A549 (cell line): ENCODE results near the gene NGEF. TPM values are rescaled to one million over a fixed set of nuclear protein-coding genes. Genes with fewer than 3 reads are reported as not detected.

Source experiments
- ATAC-seq, 2 experiments: fragments of 200-7000 bp in 1 of 2; fragments of >200 bp in 1 of 2; cut with Nextera tagmentation in 1 of 2; cut with Tn5 transposase in 1 of 2; 3 replicates each; pipeline versions ENCODE4 v1.8.0 to v1.9.1; 2018 to 2020; ENCODE audit warnings: mild to moderate bottlenecking in 1 of 2, moderate library complexity in 1 of 2
- CTCF ChIA-PET: fragments of 300-600 bp; sonication (Branson Sonifier 250); formaldehyde crosslinking; extraction: SDS; loops from one replicate; lab custom pipeline; 2021; ENCODE audit warnings: antibody characterized with exemption, inconsistent platforms; lab: Yijun Ruan, JAX
- POLR2A ChIA-PET: fragments of 350-600 bp; formaldehyde crosslinking; extraction: SDS; loops from one replicate; lab custom pipeline; 2021; ENCODE audit warnings: antibody characterized with exemption, inconsistent platforms; lab: Yijun Ruan, JAX
- DNase-seq, 2 experiments: peaks; one replicate each; pipeline versions ENCODE4 v3.0.0 to v3.0.0-alpha.2; 2011 to 2016; ENCODE audit warnings: low read depth in 1 of 2, low spot score in 1 of 2
- FAIRE-seq: peaks from 2 replicates; lab custom pipeline; 2011; peaks lifted over from hg19 to GRCh38; lab: Jason Lieb, UNC
- H3K27ac ChIP-seq, 2 experiments: fragments of >200 bp; sonication (Bioruptor Twin); formaldehyde crosslinking; 3 replicates each; pipeline ENCODE4 v1.5.1; 2016 to 2017
- H3K4me1 ChIP-seq: fragments of >200 bp; sonication (Bioruptor Twin); formaldehyde crosslinking; 3 replicates; pipeline ENCODE4 v1.6.1; 2016
- H3K4me2 ChIP-seq: fragments of >200 bp; sonication (Bioruptor Twin); formaldehyde crosslinking; 3 replicates; pipeline ENCODE4 v1.6.1; 2016
- H3K4me3 ChIP-seq: fragments of >200 bp; sonication (Bioruptor Twin); formaldehyde crosslinking; 3 replicates; pipeline ENCODE4 v1.5.1; 2016
- H3K9me3 ChIP-seq: fragments of >200 bp; sonication (Bioruptor Twin); formaldehyde crosslinking; 3 replicates; pipeline ENCODE4 v1.6.1; 2016
- BHLHE40 ChIP-seq: IDR thresholded peaks from 2 replicates; pipeline ENCODE4 v1.6.1; 2012; ENCODE audit warnings: low read depth, low read length, inconsistent platforms
- CEBPB ChIP-seq, 2 experiments: fragments of >200 bp in 1 of 2; sonication (Bioruptor Twin) in 1 of 2; formaldehyde crosslinking in 1 of 2; IDR thresholded peaks; 2 replicates each; pipeline ENCODE4 v1.6.1; 2012 to 2016
- CHD4 ChIP-seq: fragments of 200-600 bp; sonication (generic); IDR thresholded peaks from 2 replicates; pipeline ENCODE4 v1.6.1; 2016; ENCODE audit warnings: antibody characterized with exemption, mild to moderate bottlenecking, borderline replicate concordance
- EP300 ChIP-seq, 2 experiments: fragments of >200 bp; sonication (Bioruptor Twin); formaldehyde crosslinking; IDR thresholded peaks; 2 replicates in 1 of 2; 3 replicates in 1 of 2; pipeline ENCODE4 v1.6.1; 2016 to 2017
- FOXS1 ChIP-seq: fragments of 250-450 bp; sonication (Bioruptor Pico); IDR thresholded peaks from 2 replicates; pipeline ENCODE4 v1.5.0; 2020; ENCODE audit warnings: mild to moderate bottlenecking, moderate library complexity
- HEYL ChIP-seq: fragments of 250-450 bp; sonication (Bioruptor Pico); IDR thresholded peaks from 2 replicates; pipeline ENCODE4 v1.8.0; 2021; ENCODE audit warnings: mild to moderate bottlenecking, moderate library complexity
- HOXB13 ChIP-seq: fragments of 250-450 bp; sonication (Bioruptor Pico); IDR thresholded peaks from 2 replicates; pipeline ENCODE4 v1.5.0; 2020; ENCODE audit warnings: low read depth, mild to moderate bottlenecking, moderate library complexity
- KDM5A ChIP-seq: fragments of 200-600 bp; sonication (generic); IDR thresholded peaks from 2 replicates; pipeline ENCODE4 v1.6.1; 2016; ENCODE audit warnings: antibody characterized with exemption, mild to moderate bottlenecking
- MAZ ChIP-seq: fragments of 150-350 bp; IDR thresholded peaks from 2 replicates; pipeline ENCODE4 v1.6.1; 2014; ENCODE audit warnings: antibody characterized with exemption, low read depth, low read length, borderline replicate concordance
- NPAS2 ChIP-seq: fragments of 250-450 bp; sonication (Bioruptor Pico); IDR thresholded peaks from 2 replicates; pipeline ENCODE4 v1.8.0; 2022; ENCODE audit warnings: mild to moderate bottlenecking, moderate library complexity, borderline replicate concordance
- PHF8 ChIP-seq: fragments of 200-600 bp; sonication (generic); IDR thresholded peaks from 2 replicates; pipeline ENCODE4 v1.6.1; 2016; ENCODE audit warnings: low read depth, mild to moderate bottlenecking, antibody characterized with exemption, moderate library complexity, borderline replicate concordance
- RAD21 ChIP-seq, 2 experiments: fragments of >200 bp in 1 of 2; sonication (Bioruptor Twin) in 1 of 2; formaldehyde crosslinking in 1 of 2; IDR thresholded peaks in 1 of 2; conservative IDR thresholded peaks in 1 of 2; 2 replicates in 1 of 2; 3 replicates in 1 of 2; pipeline ENCODE4 v1.6.1; 2012 to 2018; ENCODE audit warnings: inconsistent platforms in 1 of 2
- RNF2 ChIP-seq: fragments of 200-600 bp; sonication (generic); IDR thresholded peaks from 2 replicates; pipeline ENCODE4 v1.6.1; 2016; ENCODE audit warnings: low read depth, mild to moderate bottlenecking, antibody characterized with exemption, moderate library complexity, borderline replicate concordance
- ZC3H11A ChIP-seq: fragments of 450-650 bp; IDR thresholded peaks from 2 replicates; pipeline ENCODE4 v1.6.1; 2014; ENCODE audit warnings: antibody characterized with exemption, mild to moderate bottlenecking
- ZFP36 ChIP-seq: fragments of 450-650 bp; IDR thresholded peaks from 2 replicates; pipeline ENCODE4 v1.6.1; 2014; ENCODE audit warnings: borderline replicate concordance; ENCODE audit not compliant: partially characterized antibody
- ZNF302 ChIP-seq: fragments of 250-450 bp; sonication (Bioruptor Pico); IDR thresholded peaks from 2 replicates; pipeline ENCODE4 v1.9.0; 2021; ENCODE audit warnings: inconsistent platforms, mild to moderate bottlenecking, moderate library complexity
- ZSCAN20 ChIP-seq: fragments of 250-450 bp; sonication (Bioruptor Pico); IDR thresholded peaks from 2 replicates; pipeline ENCODE4 v1.8.0; 2022; ENCODE audit warnings: mild to moderate bottlenecking, moderate library complexity
- WGBS: methylation state at CpG from one replicate; pipeline ENCODE4 v1.1.6; 2017; ENCODE audit errors: missing lambda C conversion rate; 5-methylcytosine and 5-hydroxymethylcytosine counted together
- polyA plus RNA-seq, 4 experiments: library from polyadenylated mRNA; depleted of rRNA in 3 of 4; stranded (reverse); fragments of >200 nt; fragmentation: RNase III in 1 of 4; extraction: RNeasy Plus Mini Kit Qiagen cat#74134 plus additional on column Dnase treatment in 1 of 4; gene quantifications; 2 replicates in 3 of 4; 3 replicates in 1 of 4; pipeline ENCODE4 v1.2.3, GENCODE V29; 2011 to 2017
- TF ChIP-seq, protein P1 (sequence below): IDR thresholded peaks from 2 replicates; pipeline ENCODE4 v1.6.1; 2012; ENCODE audit warnings: low read depth, borderline replicate concordance
- TF ChIP-seq, protein P2 (sequence below): fragments of >200 bp; sonication (Bioruptor Twin); formaldehyde crosslinking; IDR thresholded peaks from 3 replicates; pipeline ENCODE4 v1.5.1; 2016
- TF ChIP-seq, protein P3 (sequence below): fragments of 450-650 bp; IDR thresholded peaks from 2 replicates; pipeline ENCODE4 v1.6.1; 2014; ENCODE audit warnings: antibody characterized with exemption
- TF ChIP-seq, protein P4 (sequence below): fragments of >200 bp; sonication (Bioruptor Twin); formaldehyde crosslinking; IDR thresholded peaks from 3 replicates; pipeline ENCODE4 v1.6.1; 2016
- TF ChIP-seq, protein P5 (sequence below): IDR thresholded peaks from 2 replicates; pipeline ENCODE4 v1.6.1; 2012
- TF ChIP-seq, protein P6 (sequence below): fragments of 150-350 bp; IDR thresholded peaks from 2 replicates; pipeline ENCODE4 v1.6.1; 2014; ENCODE audit warnings: low read depth, mild to moderate bottlenecking, low read length

Gene NGEF
- polyA plus RNA-seq, 2 of the 4 experiments (the other 2 are of a cell fraction) = 8.1 to 9.7 TPM

DNA sequence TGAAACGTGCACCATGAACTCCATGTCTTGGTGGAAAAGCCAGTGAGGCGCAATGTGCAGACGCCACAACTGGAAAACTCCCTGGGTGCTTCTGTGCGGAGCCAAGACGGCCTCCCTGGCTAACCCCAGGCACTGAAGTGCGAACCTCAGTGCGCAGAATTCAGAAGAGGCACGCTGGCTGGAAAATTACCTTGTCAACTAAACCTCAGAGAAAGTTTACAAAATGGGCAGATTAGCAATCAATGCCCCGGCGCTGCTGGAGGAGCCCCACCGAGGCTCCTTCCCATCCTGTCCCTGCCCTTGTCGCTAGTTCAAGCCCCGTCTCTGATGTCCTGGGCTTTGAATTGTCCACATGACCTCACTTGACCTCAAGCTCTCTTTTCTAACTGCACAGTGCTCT lies 120.8 kb downstream of the NGEF start:
- no peaks in the 10 kb centered on the region for H3K4me1 ChIP-seq
- ChIA-PET POLR2A (no interaction called here), CTCF (interaction anchor here (2.1 kb wide), 1 partner anchor 11 kb away, joined by 5 read pairs; no protein-coding TSS in a partner anchor)
- no peak overlapping the region for H3K4me3 ChIP-seq
- DNase-seq (no peak), ATAC-seq (no peak), FAIRE-seq (no peak)
- H3K9me3 ChIP-seq = no peaks in the 10 kb centered on the region
- 89% methylated on average over 13 of the region's 13 CpGs for WGBS
- H3K27ac ChIP-seq = no peak overlapping the region
- H3K4me2 ChIP-seq = no peak overlapping the region
- TF ChIP-seq, protein P1, sequence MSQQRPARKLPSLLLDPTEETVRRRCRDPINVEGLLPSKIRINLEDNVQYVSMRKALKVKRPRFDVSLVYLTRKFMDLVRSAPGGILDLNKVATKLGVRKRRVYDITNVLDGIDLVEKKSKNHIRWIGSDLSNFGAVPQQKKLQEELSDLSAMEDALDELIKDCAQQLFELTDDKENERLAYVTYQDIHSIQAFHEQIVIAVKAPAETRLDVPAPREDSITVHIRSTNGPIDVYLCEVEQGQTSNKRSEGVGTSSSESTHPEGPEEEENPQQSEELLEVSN = no peak
- TF ChIP-seq NPAS2 = no peak
- TF ChIP-seq, protein P2, sequence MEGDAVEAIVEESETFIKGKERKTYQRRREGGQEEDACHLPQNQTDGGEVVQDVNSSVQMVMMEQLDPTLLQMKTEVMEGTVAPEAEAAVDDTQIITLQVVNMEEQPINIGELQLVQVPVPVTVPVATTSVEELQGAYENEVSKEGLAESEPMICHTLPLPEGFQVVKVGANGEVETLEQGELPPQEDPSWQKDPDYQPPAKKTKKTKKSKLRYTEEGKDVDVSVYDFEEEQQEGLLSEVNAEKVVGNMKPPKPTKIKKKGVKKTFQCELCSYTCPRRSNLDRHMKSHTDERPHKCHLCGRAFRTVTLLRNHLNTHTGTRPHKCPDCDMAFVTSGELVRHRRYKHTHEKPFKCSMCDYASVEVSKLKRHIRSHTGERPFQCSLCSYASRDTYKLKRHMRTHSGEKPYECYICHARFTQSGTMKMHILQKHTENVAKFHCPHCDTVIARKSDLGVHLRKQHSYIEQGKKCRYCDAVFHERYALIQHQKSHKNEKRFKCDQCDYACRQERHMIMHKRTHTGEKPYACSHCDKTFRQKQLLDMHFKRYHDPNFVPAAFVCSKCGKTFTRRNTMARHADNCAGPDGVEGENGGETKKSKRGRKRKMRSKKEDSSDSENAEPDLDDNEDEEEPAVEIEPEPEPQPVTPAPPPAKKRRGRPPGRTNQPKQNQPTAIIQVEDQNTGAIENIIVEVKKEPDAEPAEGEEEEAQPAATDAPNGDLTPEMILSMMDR = no peak
- no peak for TF ChIP-seq CEBPB (IDR thresholded peaks at IDR 0.05)
- TF ChIP-seq, all 56 proteins: peak for 0

DNA sequence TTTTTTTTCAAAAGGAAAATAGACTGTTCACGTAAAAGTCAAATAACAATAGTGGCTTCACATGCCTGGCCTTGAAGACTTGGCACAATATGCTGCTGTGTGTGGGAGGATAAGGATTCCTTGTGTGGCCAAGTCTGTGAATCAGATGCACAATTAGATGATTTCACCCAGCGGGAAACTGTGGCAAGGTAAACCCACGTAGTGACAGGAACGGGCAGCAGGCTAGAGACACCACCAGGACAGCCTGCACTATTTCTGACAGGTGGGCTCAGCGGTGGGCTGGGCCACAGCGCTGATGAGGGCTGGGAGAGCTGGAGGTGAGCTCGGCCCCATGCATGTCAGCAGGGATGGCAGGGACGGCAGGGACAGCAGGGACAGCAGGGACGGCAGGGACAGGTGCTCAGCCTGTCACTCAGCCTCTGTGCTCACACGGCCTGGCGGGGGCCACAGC lies 121.4 kb downstream of the NGEF start:
- FAIRE-seq = no peak
- no peak for DNase-seq
- Histone ChIP-seq H3K4me3 (no peak overlapping the region), H3K4me2 (no peak overlapping the region), H3K9me3 (no peaks in the 10 kb centered on the region), H3K27ac (no peak overlapping the region), H3K4me1 (no peaks in the 10 kb centered on the region)
- CTCF ChIA-PET = interaction anchor here (0.6 to 2.1 kb wide), 3 partner anchors 10 to 161 kb away, joined by 3 to 5 read pairs (median 4); no protein-coding TSS in a partner anchor
- WGBS = 83% methylated on average over 10 of the region's 11 CpGs
- POLR2A ChIA-PET = no interaction called here
- TF ChIP-seq PHF8 = no peak
- TF ChIP-seq, protein P3, sequence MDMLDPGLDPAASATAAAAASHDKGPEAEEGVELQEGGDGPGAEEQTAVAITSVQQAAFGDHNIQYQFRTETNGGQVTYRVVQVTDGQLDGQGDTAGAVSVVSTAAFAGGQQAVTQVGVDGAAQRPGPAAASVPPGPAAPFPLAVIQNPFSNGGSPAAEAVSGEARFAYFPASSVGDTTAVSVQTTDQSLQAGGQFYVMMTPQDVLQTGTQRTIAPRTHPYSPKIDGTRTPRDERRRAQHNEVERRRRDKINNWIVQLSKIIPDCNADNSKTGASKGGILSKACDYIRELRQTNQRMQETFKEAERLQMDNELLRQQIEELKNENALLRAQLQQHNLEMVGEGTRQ = no peak
- no peak for TF ChIP-seq MAZ
- no peak for TF ChIP-seq ZSCAN20
- TF ChIP-seq, protein P4, sequence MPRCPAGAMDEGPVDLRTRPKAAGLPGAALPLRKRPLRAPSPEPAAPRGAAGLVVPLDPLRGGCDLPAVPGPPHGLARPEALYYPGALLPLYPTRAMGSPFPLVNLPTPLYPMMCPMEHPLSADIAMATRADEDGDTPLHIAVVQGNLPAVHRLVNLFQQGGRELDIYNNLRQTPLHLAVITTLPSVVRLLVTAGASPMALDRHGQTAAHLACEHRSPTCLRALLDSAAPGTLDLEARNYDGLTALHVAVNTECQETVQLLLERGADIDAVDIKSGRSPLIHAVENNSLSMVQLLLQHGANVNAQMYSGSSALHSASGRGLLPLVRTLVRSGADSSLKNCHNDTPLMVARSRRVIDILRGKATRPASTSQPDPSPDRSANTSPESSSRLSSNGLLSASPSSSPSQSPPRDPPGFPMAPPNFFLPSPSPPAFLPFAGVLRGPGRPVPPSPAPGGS = no peak
- no peak for TF ChIP-seq ZFP36
- no peak for TF ChIP-seq KDM5A
- no peak for TF ChIP-seq FOXS1 (CRISPR knock-in tag)
- TF ChIP-seq BHLHE40 = no peak
- ATAC-seq = no peak

DNA sequence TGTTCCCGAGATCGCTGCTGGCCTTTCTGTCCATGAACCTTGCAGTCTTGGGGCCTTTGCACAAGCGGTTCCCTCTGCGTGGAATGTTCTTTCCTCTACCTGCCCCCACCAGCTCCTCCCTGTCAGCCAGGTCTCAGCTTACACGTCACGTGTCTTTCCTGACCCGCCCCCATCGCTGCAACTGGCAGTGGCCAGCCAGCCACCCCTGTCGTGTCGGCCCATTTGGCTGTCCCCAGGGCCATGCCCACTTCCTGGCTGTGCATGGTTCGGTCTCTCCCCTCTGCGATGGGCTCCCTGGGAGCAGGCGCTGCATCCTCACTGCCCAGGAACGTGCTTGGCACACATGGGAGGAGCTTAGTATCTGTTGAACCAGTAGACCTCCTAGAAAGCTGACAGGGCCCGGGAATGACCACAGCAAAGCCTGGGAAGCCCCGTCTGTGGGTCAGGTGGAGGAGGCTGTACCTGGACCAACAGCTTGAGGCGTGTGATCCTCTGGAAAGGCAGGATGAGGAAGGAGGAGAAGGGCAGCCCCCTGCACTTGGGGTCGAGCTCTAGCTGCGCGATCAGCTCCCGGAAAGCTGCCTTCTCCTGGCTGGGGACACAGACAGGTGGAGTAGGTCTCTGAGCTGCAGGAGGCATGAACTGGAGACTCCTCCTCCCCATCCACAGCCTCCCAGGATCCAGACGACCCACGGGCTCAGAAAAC lies 122.0 kb downstream of the NGEF start:
- no peak overlapping the region for H3K4me2 ChIP-seq
- no peaks in the 10 kb centered on the region for H3K4me1 ChIP-seq
- H3K9me3 ChIP-seq = no peaks in the 10 kb centered on the region
- no peak for FAIRE-seq
- CTCF ChIA-PET = interaction anchor here (0.6 to 2.1 kb wide), 3 partner anchors 10 to 162 kb away, joined by 3 to 5 read pairs (median 4); no protein-coding TSS in a partner anchor
- POLR2A ChIA-PET = no interaction called here
- H3K27ac ChIP-seq = peak overlapping the region in 1 of 2 experiments; percentile 38; a peak in 2 of 6 replicates
- TF ChIP-seq ZNF302 (CRISPR knock-in tag) = no peak
- no peak for TF ChIP-seq HOXB13
- TF ChIP-seq RNF2 = no peak
- TF ChIP-seq, protein P4 = no peak
- no peak for TF ChIP-seq CHD4
- TF ChIP-seq HEYL (CRISPR knock-in tag) = no peak
- TF ChIP-seq NPAS2 = no peak
- TF ChIP-seq, protein P5, sequence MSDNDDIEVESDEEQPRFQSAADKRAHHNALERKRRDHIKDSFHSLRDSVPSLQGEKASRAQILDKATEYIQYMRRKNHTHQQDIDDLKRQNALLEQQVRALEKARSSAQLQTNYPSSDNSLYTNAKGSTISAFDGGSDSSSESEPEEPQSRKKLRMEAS = no peak
- TF ChIP-seq PHF8 = no peak
- TF ChIP-seq, protein P6, sequence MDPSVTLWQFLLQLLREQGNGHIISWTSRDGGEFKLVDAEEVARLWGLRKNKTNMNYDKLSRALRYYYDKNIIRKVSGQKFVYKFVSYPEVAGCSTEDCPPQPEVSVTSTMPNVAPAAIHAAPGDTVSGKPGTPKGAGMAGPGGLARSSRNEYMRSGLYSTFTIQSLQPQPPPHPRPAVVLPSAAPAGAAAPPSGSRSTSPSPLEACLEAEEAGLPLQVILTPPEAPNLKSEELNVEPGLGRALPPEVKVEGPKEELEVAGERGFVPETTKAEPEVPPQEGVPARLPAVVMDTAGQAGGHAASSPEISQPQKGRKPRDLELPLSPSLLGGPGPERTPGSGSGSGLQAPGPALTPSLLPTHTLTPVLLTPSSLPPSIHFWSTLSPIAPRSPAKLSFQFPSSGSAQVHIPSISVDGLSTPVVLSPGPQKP = no peak
- no peak for TF ChIP-seq ZC3H11A
- TF ChIP-seq RAD21 (conservative IDR thresholded peaks at IDR 0.05 in 1 of 2, IDR thresholded peaks at IDR 0.05 in 1 of 2) = no peak
- TF ChIP-seq EP300 (IDR thresholded peaks at IDR 0.05) = no peak
- 75% methylated on average over 18 of the region's 23 CpGs for WGBS
- ATAC-seq = no peak
- no peak overlapping the region for H3K4me3 ChIP-seq
- no peak for DNase-seq
